ENCODE data around the gene ARPIN. TPM values are rescaled to one million over a fixed set of nuclear protein-coding genes. Genes with fewer than 3 reads are reported as not detected.
"Not testable (repeated sequence)": the region's sequence is repeated elsewhere in the genome, so short reads cannot be mapped to it uniquely, and the experiment has no call there.

Gene ARPIN
- polyA plus RNA-seq, 2 of the 4 experiments (the other 2 are of a cell fraction) = 17.2 to 20.3 TPM

GRCh38 chr15:89874926-89875564, 37.7 kb downstream of the ARPIN start (continued):
- no peak for TF ChIP-seq CHD4 (IDR thresholded peaks at IDR 0.05; ENCODE audit: borderline replicate concordance)
- no peak for TF ChIP-seq MAFK (IDR thresholded peaks at IDR 0.05; ENCODE audit: partially characterized antibody)
- peak; percentile 98 for TF ChIP-seq SMC3 (IDR thresholded peaks at IDR 0.05)
- no peak for TF ChIP-seq FOSL2 (IDR thresholded peaks at IDR 0.05)
- no peak for TF ChIP-seq FOSL2 (CRISPR knock-in tag; IDR thresholded peaks at IDR 0.05)
- no peak for TF ChIP-seq HDAC2 (IDR thresholded peaks at IDR 0.05)
- no peak for TF ChIP-seq HOXB13 (CRISPR knock-in tag; IDR thresholded peaks at IDR 0.05; ENCODE audit: low read depth)
- no peak for TF ChIP-seq ZC3H11A (IDR thresholded peaks at IDR 0.05)
- TF ChIP-seq MYC (IDR thresholded peaks at IDR 0.05; ENCODE audit: borderline replicate concordance, low read length) = peak; percentile 95
- TF ChIP-seq ZNF302 (CRISPR knock-in tag; IDR thresholded peaks at IDR 0.05) = no peak
- TF ChIP-seq, protein P1, sequence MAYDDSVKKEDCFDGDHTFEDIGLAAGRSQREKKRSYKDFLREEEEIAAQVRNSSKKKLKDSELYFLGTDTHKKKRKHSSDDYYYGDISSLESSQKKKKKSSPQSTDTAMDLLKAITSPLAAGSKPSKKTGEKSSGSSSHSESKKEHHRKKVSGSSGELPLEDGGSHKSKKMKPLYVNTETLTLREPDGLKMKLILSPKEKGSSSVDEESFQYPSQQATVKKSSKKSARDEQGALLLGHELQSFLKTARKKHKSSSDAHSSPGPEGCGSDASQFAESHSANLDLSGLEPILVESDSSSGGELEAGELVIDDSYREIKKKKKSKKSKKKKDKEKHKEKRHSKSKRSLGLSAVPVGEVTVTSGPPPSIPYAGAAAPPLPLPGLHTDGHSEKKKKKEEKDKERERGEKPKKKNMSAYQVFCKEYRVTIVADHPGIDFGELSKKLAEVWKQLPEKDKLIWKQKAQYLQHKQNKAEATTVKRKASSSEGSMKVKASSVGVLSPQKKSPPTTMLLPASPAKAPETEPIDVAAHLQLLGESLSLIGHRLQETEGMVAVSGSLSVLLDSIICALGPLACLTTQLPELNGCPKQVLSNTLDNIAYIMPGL (CRISPR knock-in tag; IDR thresholded peaks at IDR 0.05; ENCODE audit: borderline replicate concordance) = no peak

- no peak for DNase-seq (ENCODE audit: low read depth in 1 of 2, low spot score in 1 of 2)
- no peak for TF ChIP-seq POLR2AphosphoS2 (conservative IDR thresholded peaks at IDR 0.05; ENCODE audit: low read length)
- TF ChIP-seq CHD4 (IDR thresholded peaks at IDR 0.05; ENCODE audit: borderline replicate concordance) = no peak
- no peak for TF ChIP-seq EHMT2 (IDR thresholded peaks at IDR 0.05; ENCODE audit: low read depth)
- no peak for TF ChIP-seq NFE2L2 (conservative IDR thresholded peaks at IDR 0.05; ENCODE audit: low read length)
- no peak overlapping the region for H3K4me2 ChIP-seq
- no peaks in the 10 kb centered on the region for H3K9me3 ChIP-seq
- H3K4me1 ChIP-seq = no peaks in the 10 kb centered on the region
- CTCF ChIA-PET = interaction anchor here (1.6 to 9.3 kb wide), 5 partner anchors 11 to 113 kb away, joined by 4 to 491 read pairs (median 109); partner anchors contain the start of genes ANPEP, MESP1 and MESP2
- WGBS (ENCODE audit: missing lambda C conversion rate) = 89% methylated on average over 4 of the region's 4 CpGs
- no peak overlapping the region for H3K4me3 ChIP-seq
- no peak for FAIRE-seq
- no peak for ATAC-seq
- no peak overlapping the region for H3K27ac ChIP-seq
- POLR2A ChIA-PET = no interaction called here
Measured at GRCh38 chr15:89870688-89871288, 42.0 kb downstream of the ARPIN start.

- DNase-seq (ENCODE audit: low read depth in 1 of 2, low spot score in 1 of 2) (no peak), FAIRE-seq (no peak), ATAC-seq (no peak)
- Histone ChIP-seq H3K4me2 (no peak overlapping the region), H3K4me3 (no peak overlapping the region), H3K9me3 (no peaks in the 10 kb centered on the region), H3K4me1 (no peaks in the 10 kb centered on the region), H3K27ac (no peak overlapping the region)
- ChIA-PET CTCF (no interaction called here), POLR2A (no interaction called here)
- TF ChIP-seq FOXS1 (CRISPR knock-in tag; IDR thresholded peaks at IDR 0.05) = no peak
- TF ChIP-seq MYC (IDR thresholded peaks at IDR 0.05; ENCODE audit: borderline replicate concordance, low read length) = no peak
- no peak for TF ChIP-seq RAD21 (conservative IDR thresholded peaks at IDR 0.05 in 1 of 2, IDR thresholded peaks at IDR 0.05 in 1 of 2)
- no peak for TF ChIP-seq KDM1A (IDR thresholded peaks at IDR 0.05; ENCODE audit: low read depth)
- TF ChIP-seq, protein P2, sequence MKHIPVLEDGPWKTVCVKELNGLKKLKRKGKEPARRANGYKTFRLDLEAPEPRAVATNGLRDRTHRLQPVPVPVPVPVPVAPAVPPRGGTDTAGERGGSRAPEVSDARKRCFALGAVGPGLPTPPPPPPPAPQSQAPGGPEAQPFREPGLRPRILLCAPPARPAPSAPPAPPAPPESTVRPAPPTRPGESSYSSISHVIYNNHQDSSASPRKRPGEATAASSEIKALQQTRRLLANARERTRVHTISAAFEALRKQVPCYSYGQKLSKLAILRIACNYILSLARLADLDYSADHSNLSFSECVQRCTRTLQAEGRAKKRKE (CRISPR knock-in tag; IDR thresholded peaks at IDR 0.05; ENCODE audit: low read depth) = no peak
- TF ChIP-seq, protein P3, sequence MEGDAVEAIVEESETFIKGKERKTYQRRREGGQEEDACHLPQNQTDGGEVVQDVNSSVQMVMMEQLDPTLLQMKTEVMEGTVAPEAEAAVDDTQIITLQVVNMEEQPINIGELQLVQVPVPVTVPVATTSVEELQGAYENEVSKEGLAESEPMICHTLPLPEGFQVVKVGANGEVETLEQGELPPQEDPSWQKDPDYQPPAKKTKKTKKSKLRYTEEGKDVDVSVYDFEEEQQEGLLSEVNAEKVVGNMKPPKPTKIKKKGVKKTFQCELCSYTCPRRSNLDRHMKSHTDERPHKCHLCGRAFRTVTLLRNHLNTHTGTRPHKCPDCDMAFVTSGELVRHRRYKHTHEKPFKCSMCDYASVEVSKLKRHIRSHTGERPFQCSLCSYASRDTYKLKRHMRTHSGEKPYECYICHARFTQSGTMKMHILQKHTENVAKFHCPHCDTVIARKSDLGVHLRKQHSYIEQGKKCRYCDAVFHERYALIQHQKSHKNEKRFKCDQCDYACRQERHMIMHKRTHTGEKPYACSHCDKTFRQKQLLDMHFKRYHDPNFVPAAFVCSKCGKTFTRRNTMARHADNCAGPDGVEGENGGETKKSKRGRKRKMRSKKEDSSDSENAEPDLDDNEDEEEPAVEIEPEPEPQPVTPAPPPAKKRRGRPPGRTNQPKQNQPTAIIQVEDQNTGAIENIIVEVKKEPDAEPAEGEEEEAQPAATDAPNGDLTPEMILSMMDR (IDR thresholded peaks at IDR 0.05) = no peak
- no peak for TF ChIP-seq BHLHE40 (IDR thresholded peaks at IDR 0.05; ENCODE audit: low read depth, low read length)
- no peak for TF ChIP-seq HES2 (IDR thresholded peaks at IDR 0.05)
- no peak for TF ChIP-seq USF2 (IDR thresholded peaks at IDR 0.05)
- WGBS (ENCODE audit: missing lambda C conversion rate) = 83% methylated on average over 5 of the region's 5 CpGs
Measured at GRCh38 chr15:89870006-89870405, 42.7 kb downstream of the ARPIN start.

GRCh38 chr15:89869490-89869889, 43.3 kb downstream of the ARPIN start:
- H3K4me2 ChIP-seq; H3K27ac ChIP-seq; CTCF ChIA-PET; H3K9me3 ChIP-seq; FAIRE-seq; H3K4me3 ChIP-seq; ATAC-seq; DNase-seq (ENCODE audit: low read depth in 1 of 2, low spot score in 1 of 2); POLR2A ChIA-PET; H3K4me1 ChIP-seq: not testable (repeated sequence)
- WGBS (ENCODE audit: missing lambda C conversion rate) = 97% methylated on average over 9 of the region's 9 CpGs

Data from A549 (cell line).